Activated CD4-positive, alpha-beta T cell treated with anti-CD3 and anti-CD28 coated beads, Interleukin-2, amount 10 ng/mL, durations not matched to agents 7 days and 5 days (primary cell): ENCODE measurements around the gene CLIP4. TPM values are rescaled to one million over a fixed set of nuclear protein-coding genes. Genes with fewer than 3 reads are reported as not detected.

Experiments used
- CTCF ChIA-PET: fragments of 350-600 bp; sonication (Branson Sonifier 250); formaldehyde crosslinking; loops from one replicate; lab custom pipeline; 2021; ENCODE audit warnings: antibody characterized with exemption; lab: Charles Lee
- POLR2A ChIA-PET: fragments of 350-600 bp; sonication (Branson Sonifier 250); formaldehyde crosslinking; loops from one replicate; lab custom pipeline; 2021; ENCODE audit warnings: antibody characterized with exemption; lab: Charles Lee
- DNase-seq: peaks from one replicate; pipeline ENCODE4 v3.0.0-alpha.2; 2020
- H3K27ac Mint-ChIP-seq: one replicate; pipeline ENCODE4 v1.8.0; 2021; ENCODE audit warnings: mild to moderate bottlenecking, moderate library complexity, mixed read lengths
- H3K27me3 Mint-ChIP-seq: one replicate; pipeline ENCODE4 v1.8.0; 2021; ENCODE audit warnings: mixed read lengths
- H3K36me3 Mint-ChIP-seq: one replicate; pipeline ENCODE4 v1.8.0; 2021; ENCODE audit warnings: low read depth, mixed read lengths
- H3K4me1 Mint-ChIP-seq: one replicate; pipeline ENCODE4 v1.8.0; 2021; ENCODE audit warnings: mixed read lengths
- H3K4me3 Mint-ChIP-seq: one replicate; pipeline ENCODE4 v1.8.0; 2021; ENCODE audit warnings: mild to moderate bottlenecking, moderate library complexity, mixed read lengths
- H3K9me3 Mint-ChIP-seq: one replicate; pipeline ENCODE4 v1.8.0; 2021; ENCODE audit warnings: mixed read lengths
- total RNA-seq, 2 experiments: library from RNA; stranded (reverse); gene quantifications; one replicate each; pipeline ENCODE4 v1.2.3, GENCODE V29; 2021

The CLIP4 gene
- total RNA-seq, 2 experiments from 2014 or later = 23.4 to 23.8 TPM

GRCh38 chr2:29186817-29187216 lies 71.6 kb downstream of the CLIP4 start:
- Mint-ChIP-seq H3K27ac (no peak overlapping the region), H3K36me3 (peaks cover 24% of the 10 kb centered on the region), H3K4me3 (no peak overlapping the region), H3K27me3 (no peaks in the 10 kb centered on the region), H3K9me3 (peaks cover 10% of the 10 kb centered on the region), H3K4me1 (peaks cover 13% of the 10 kb centered on the region)
- DNase-seq = no peak
- ChIA-PET CTCF (interaction anchor here (1.2 kb wide), 1 partner anchor 9 kb away, joined by 3 read pairs; no protein-coding TSS in a partner anchor), POLR2A (no interaction called here)

GRCh38 chr2:29187926-29188325 lies 72.7 kb downstream of the CLIP4 start:
- CTCF ChIA-PET = no interaction called here
- H3K4me1 Mint-ChIP-seq = peaks cover 13% of the 10 kb centered on the region
- no peak overlapping the region for H3K4me3 Mint-ChIP-seq
- no peak for DNase-seq
- H3K27ac Mint-ChIP-seq = no peak overlapping the region
- POLR2A ChIA-PET = no interaction called here
- no peaks in the 10 kb centered on the region for H3K27me3 Mint-ChIP-seq
- H3K36me3 Mint-ChIP-seq = peaks cover 19% of the 10 kb centered on the region
- H3K9me3 Mint-ChIP-seq = peaks cover 10% of the 10 kb centered on the region

GRCh38 chr2:29189052-29189451 lies 73.8 kb downstream of the CLIP4 start:
- peak; percentile 51 for DNase-seq
- peaks cover 13% of the 10 kb centered on the region for H3K4me1 Mint-ChIP-seq
- H3K27ac Mint-ChIP-seq = peak overlapping the region; percentile 7
- ChIA-PET POLR2A (no interaction called here), CTCF (no interaction called here)
- no peak overlapping the region for H3K4me3 Mint-ChIP-seq
- no peaks in the 10 kb centered on the region for H3K27me3 Mint-ChIP-seq
- H3K9me3 Mint-ChIP-seq = peaks cover 10% of the 10 kb centered on the region
- peaks cover 19% of the 10 kb centered on the region for H3K36me3 Mint-ChIP-seq

- ChIA-PET CTCF (no interaction called here), POLR2A (no interaction called here)
- H3K4me3 Mint-ChIP-seq = no peak overlapping the region
- H3K27ac Mint-ChIP-seq = no peak overlapping the region
- peaks cover 12% of the 10 kb centered on the region for H3K36me3 Mint-ChIP-seq
- DNase-seq = no peak
- H3K9me3 Mint-ChIP-seq = peaks cover 6% of the 10 kb centered on the region
- no peaks in the 10 kb centered on the region for H3K27me3 Mint-ChIP-seq
- peaks cover 13% of the 10 kb centered on the region for H3K4me1 Mint-ChIP-seq
Observed at GRCh38 chr2:29191817-29192216, 76.6 kb downstream of the CLIP4 start.

- CTCF ChIA-PET = no interaction called here
- no peak for DNase-seq
- POLR2A ChIA-PET = no interaction called here
- H3K4me3 Mint-ChIP-seq = no peak overlapping the region
- H3K27me3 Mint-ChIP-seq = no peaks in the 10 kb centered on the region
- peaks cover 7% of the 10 kb centered on the region for H3K36me3 Mint-ChIP-seq
- no peak overlapping the region for H3K27ac Mint-ChIP-seq
- H3K9me3 Mint-ChIP-seq = peaks cover 4% of the 10 kb centered on the region
- peaks cover 13% of the 10 kb centered on the region for H3K4me1 Mint-ChIP-seq
Observed at GRCh38 chr2:29192526-29192925, 77.3 kb downstream of the CLIP4 start.

- CTCF ChIA-PET = no interaction called here
- H3K36me3 Mint-ChIP-seq = peaks cover 2% of the 10 kb centered on the region
- H3K4me3 Mint-ChIP-seq = no peak overlapping the region
- POLR2A ChIA-PET = no interaction called here
- no peaks in the 10 kb centered on the region for H3K27me3 Mint-ChIP-seq
- no peak for DNase-seq
- no peak overlapping the region for H3K27ac Mint-ChIP-seq
- peaks cover 13% of the 10 kb centered on the region for H3K4me1 Mint-ChIP-seq
- peaks cover under 1% of the 10 kb centered on the region for H3K9me3 Mint-ChIP-seq
Observed at GRCh38 chr2:29193111-29193510, 77.9 kb downstream of the CLIP4 start.

- H3K4me1 Mint-ChIP-seq = peaks cover 10% of the 10 kb centered on the region
- no peak for DNase-seq
- CTCF ChIA-PET = no interaction called here
- H3K27ac Mint-ChIP-seq = no peak overlapping the region
- POLR2A ChIA-PET = no interaction called here
- no peaks in the 10 kb centered on the region for H3K27me3 Mint-ChIP-seq
- no peaks in the 10 kb centered on the region for H3K36me3 Mint-ChIP-seq
- H3K9me3 Mint-ChIP-seq = no peaks in the 10 kb centered on the region
- H3K4me3 Mint-ChIP-seq = no peak overlapping the region
Observed at GRCh38 chr2:29193681-29194080, 78.5 kb downstream of the CLIP4 start.

GRCh38 chr2:29195796-29196195 lies 80.6 kb downstream of the CLIP4 start:
- Mint-ChIP-seq H3K4me3 (no peak overlapping the region), H3K36me3 (no peaks in the 10 kb centered on the region), H3K9me3 (no peaks in the 10 kb centered on the region), H3K27me3 (no peaks in the 10 kb centered on the region), H3K4me1 (no peaks in the 10 kb centered on the region), H3K27ac (no peak overlapping the region)
- no peak for DNase-seq
- CTCF ChIA-PET = interaction anchor here (0.7 to 2.1 kb wide), 3 partner anchors 9 to 237 kb away, joined by 3 to 4 read pairs (median 3); no protein-coding TSS in a partner anchor
- POLR2A ChIA-PET = no interaction called here

GRCh38 chr2:29196792-29197788 lies 81.9 kb downstream of the CLIP4 start:
- ChIA-PET POLR2A (no interaction called here), CTCF (no interaction called here)
- Mint-ChIP-seq H3K36me3 (no peaks in the 10 kb centered on the region), H3K27me3 (no peaks in the 10 kb centered on the region), H3K27ac (no peak overlapping the region), H3K4me1 (no peaks in the 10 kb centered on the region), H3K4me3 (no peak overlapping the region), H3K9me3 (no peaks in the 10 kb centered on the region)
- peak; percentile 87 for DNase-seq

- no peaks in the 10 kb centered on the region for H3K4me1 Mint-ChIP-seq
- no peak overlapping the region for H3K27ac Mint-ChIP-seq
- CTCF ChIA-PET = no interaction called here
- POLR2A ChIA-PET = no interaction called here
- no peak overlapping the region for H3K4me3 Mint-ChIP-seq
- H3K27me3 Mint-ChIP-seq = no peaks in the 10 kb centered on the region
- H3K36me3 Mint-ChIP-seq = no peaks in the 10 kb centered on the region
- no peak for DNase-seq
- no peaks in the 10 kb centered on the region for H3K9me3 Mint-ChIP-seq
Observed at GRCh38 chr2:29201979-29202378, 86.8 kb downstream of the CLIP4 start.

GRCh38 chr2:29202819-29203495 lies 87.7 kb downstream of the CLIP4 start:
- POLR2A ChIA-PET = no interaction called here
- Mint-ChIP-seq H3K9me3 (no peaks in the 10 kb centered on the region), H3K36me3 (no peaks in the 10 kb centered on the region), H3K4me3 (no peak overlapping the region), H3K27me3 (no peaks in the 10 kb centered on the region), H3K4me1 (no peaks in the 10 kb centered on the region), H3K27ac (no peak overlapping the region)
- CTCF ChIA-PET = no interaction called here
- DNase-seq = no peak

- Mint-ChIP-seq H3K36me3 (no peaks in the 10 kb centered on the region), H3K9me3 (no peaks in the 10 kb centered on the region), H3K27me3 (no peaks in the 10 kb centered on the region), H3K4me1 (no peaks in the 10 kb centered on the region), H3K4me3 (no peak overlapping the region), H3K27ac (no peak overlapping the region)
- CTCF ChIA-PET = interaction anchor here (0.7 kb wide), 1 partner anchor 103 kb away, joined by 3 read pairs; no protein-coding TSS in a partner anchor
- no peak for DNase-seq
- POLR2A ChIA-PET = no interaction called here
Observed at GRCh38 chr2:29206941-29207340, 91.7 kb downstream of the CLIP4 start.
